ENCODE data around the gene YIF1A.
"Not testable (repeated sequence)": the region's sequence is repeated elsewhere in the genome, so short reads cannot be mapped to it uniquely, and the experiment has no call there.

Gene YIF1A

DNA sequence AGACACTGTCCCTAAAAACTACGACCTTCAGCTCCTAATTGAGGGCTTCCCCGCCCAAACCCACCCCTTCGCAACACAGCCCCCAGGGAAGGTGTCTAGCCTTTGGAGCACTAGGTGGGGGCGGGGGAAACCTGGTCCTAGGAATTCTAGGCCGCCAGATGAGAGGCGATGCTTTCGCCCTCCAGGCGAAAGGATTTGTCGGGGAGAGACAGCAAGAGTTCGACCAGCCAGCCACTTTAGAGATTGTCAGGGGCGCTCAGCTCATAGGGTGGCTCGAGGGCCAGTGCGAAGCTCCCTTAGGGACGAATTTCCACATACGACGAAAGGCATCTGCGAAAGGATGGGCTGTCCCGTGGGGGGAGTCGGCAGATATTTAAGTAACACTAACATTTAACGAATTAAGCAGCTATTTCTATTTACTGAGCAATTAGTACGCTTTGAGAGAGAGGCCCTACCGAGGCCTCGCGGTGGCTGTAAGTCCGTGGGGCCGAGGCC is 22.6 kb upstream of the YIF1A start:
- no peak for DNase-seq

DNA sequence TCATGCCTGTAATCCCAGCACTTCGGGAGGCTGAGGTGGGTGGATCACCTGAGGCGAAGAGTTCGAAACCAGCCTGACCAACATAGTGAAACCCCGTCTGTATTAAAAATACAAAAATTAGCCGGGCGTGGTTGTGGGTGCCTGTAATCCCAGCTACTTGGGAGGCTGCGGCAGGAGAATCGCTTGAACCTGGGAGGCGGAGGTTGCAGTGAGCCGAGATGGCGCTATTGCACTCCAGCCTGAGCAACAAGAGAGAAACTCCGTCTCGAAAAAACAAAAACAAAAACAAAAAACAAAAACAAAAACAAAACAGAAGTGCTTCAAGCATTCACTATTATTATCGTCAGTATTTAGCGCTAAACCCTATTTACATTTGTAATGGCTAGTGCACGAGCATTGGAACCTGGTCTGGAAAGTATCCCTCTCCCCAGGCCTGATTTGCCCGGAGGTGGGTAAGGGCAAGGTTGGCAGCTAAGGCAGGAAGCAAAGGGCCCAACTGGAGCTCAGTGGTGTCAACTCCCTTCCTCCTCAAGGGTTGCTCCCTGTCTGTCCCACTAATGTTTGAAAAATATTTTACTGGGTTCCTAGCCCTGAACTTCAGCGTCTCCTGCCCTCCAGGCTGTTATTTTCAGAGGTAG is 22.0 kb upstream of the YIF1A start:
- DNase-seq: not testable (repeated sequence)

DNA sequence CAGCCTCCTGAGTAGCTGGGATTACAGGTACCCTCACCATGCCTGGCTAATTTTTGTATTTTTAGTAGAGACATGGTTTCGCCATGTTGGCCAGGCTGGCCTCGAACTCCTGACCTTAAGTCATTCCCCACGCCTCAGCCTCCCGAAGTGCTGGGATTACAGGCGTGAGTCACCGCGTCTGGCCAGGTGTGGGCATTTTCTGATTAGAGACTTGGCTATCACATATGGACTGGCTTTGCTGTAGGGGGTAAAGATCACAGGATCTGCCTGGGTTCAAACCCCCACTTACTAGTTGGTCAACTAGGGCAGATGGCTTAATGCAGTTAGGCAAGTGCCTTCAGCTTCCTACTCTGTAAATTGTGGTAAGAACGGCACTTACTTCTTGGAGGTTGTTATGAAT is 21.4 kb upstream of the YIF1A start:
- no peak for DNase-seq

DNA sequence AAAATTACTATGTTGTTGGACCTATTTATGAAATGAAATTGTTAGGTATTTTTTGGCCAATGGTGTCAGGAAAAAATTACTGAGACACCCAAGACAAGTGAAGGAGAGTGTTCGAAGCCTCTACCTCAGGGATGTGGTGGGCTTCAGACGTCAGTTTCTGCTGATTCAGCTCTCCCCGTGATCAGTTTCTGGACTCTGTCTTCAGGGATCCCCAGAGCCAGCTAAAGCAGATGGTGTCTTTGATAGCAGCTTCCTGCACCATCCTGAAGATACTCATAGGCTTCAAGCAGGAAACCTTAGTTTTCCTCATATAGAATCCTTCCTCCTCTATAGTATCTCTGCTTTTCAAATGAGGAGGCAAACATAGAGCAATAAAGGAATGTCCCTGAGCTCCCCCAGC is 20.5 kb upstream of the YIF1A start:
- DNase-seq: no peak

DNA sequence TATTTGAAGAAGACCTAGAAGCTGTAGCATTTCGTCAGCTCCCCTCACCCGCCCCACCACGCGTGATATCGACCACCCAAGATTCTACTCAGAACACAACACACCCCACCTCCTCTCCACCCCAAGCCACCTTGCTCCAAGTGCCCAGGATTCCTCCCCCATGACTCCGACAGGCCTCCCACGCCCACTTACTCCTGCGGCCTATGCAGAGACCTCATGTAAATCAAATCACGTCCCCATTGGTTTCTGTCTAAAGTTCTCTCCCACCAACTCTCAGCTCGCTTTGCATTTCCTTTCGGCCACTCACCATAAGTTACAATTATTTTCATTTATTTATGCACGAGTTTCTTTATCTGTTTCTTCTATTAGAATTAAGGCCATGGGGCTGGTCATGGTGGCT is 13.7 kb upstream of the YIF1A start:
- no peak for DNase-seq

DNA sequence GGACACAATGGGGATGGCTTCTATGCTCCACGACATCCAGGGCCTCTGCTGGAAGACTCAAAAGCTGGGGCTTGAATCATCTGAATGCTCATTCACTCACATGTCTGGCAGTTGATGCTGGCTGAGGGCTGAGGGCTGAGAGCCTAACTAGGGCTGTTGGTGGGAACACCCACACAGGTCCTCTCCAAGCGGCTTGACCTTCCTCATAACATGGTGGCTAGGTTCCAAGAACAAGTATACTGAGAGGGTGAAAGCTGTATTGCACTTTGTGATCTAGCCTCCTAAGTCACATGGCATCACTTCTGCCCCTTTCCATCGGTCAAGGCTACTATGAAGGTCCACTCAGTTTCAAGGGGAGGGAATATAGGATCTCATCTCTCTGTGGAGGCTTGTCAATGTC is 10.2 kb upstream of the YIF1A start:
- peak; percentile 77 to 94 for DNase-seq

DNA sequence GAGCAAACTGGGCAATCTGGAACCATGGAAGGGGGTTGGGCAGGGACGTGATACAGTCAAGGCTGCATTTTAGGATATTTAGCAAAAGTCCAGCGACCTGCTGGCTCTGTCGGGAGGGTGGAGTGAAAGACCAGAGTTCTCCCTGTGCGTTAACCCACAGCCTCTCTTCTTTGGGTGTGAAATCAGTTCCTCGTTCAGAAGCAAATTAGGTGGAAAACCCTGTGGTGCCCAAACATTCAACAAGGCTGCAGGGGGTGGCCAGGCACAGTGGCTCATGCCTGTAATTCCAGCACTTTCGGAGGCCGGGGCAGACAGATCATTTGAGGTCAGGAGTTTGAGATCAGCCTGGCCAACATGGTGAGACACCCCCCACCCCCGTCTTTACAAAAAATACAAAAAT is 8.7 kb upstream of the YIF1A start:
- DNase-seq: no peak

DNA sequence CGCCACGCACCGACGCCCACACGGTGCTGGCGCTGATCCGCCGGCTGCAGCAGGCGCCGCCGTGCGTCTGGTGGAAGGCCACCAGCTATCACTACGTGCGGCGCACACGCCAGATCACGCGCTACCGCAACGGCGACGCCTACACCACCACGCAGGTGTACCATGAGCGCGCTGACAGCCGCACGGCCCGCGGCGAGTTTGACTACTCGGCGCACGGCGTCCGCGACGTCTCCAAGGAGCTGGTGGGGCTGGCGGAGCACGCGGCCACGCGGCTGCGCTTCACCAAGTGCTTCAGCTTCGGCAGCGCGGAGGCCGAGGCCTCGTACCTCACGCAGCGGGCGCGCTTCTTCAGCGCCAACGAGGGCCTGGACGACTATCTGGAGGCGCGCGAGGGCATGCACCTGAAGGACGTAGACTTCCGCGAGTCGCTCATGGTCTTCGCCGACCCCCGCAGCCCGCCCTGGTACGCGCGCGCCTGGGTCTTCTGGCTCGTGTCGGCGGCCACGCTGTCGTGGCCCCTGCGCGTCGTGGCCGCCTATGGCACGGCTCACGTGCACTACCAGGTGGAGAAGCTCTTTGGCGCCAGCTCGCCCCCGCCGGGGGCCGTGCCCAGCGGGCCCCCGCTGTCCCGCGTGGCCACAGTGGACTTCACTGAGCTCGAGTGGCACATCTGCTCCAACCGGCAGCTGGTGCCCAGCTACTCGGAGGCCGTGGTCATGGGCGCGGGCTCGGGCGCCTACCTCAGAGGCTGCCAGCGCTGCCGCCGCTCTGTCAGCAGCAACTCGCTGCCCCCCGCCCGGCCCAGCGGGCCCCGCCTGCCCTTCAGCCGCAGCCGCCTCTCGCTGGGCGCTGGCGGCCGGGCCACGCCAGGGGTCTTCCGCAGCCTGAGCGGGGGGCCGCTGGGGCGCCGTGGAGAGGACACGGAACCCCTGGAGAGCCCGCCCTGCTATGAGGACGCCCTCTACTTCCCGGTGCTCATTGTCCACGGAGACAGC is 6.0 kb upstream of the YIF1A start:
- no peak for DNase-seq

DNA sequence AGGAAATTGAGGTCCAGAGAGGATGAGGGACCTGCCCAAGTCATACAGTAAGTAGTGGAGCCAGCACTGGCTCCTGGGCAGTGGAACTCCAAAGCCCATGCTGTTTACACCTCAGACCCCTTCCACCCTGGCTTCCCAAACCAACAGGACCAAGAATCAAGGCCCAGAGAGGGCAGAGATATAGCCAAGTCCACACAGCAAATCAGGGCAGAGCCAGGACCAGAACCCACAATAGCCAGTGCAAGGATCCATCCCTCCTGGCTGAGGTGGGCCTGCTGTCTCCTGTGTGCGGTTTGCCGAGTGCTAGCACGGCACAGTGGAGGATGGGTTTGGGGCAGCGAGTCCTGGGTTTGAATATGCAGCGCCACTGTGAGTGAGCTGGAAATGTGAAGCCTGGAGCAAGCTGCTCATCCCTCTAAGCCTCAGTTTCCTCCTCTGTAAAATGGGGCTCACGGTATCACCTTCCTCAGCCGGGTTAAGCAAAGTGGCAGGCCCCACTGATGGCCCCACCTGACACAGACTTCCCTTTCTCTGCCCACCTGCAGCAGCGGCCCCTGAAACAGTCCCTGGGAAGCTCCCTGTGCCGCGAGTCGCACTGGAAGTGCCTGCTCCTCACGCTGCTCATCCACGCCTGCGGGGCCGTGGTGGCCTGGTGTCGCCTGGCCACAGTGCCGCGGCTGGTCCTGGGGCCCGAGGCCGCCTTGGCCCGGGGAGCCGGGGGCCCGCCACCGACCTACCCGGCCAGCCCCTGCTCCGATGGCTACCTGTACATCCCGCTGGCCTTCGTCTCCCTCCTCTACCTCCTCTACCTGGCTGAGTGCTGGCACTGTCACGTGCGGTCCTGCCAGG is 5.1 kb upstream of the YIF1A start:
- DNase-seq: no peak

DNA sequence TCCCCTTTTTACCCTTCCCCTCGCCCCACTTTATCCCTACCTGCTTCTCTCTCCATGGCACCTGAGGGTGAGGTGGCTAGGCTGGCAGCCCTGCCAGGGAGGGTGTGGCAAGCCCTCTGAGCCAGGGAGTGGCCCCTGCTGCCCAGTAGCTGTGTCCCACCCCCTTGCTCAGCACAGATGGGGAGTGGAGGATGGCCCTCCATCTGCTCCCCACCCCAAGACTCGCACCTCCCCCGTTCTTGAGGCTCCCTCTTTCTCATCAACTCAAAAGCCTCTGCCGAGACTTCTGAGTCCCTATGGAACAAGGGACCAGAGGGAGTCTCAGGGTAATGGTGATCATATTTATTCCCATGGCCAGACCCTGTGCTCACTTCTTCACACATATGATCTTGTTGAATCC is 4.4 kb upstream of the YIF1A start:
- no peak for DNase-seq

DNA sequence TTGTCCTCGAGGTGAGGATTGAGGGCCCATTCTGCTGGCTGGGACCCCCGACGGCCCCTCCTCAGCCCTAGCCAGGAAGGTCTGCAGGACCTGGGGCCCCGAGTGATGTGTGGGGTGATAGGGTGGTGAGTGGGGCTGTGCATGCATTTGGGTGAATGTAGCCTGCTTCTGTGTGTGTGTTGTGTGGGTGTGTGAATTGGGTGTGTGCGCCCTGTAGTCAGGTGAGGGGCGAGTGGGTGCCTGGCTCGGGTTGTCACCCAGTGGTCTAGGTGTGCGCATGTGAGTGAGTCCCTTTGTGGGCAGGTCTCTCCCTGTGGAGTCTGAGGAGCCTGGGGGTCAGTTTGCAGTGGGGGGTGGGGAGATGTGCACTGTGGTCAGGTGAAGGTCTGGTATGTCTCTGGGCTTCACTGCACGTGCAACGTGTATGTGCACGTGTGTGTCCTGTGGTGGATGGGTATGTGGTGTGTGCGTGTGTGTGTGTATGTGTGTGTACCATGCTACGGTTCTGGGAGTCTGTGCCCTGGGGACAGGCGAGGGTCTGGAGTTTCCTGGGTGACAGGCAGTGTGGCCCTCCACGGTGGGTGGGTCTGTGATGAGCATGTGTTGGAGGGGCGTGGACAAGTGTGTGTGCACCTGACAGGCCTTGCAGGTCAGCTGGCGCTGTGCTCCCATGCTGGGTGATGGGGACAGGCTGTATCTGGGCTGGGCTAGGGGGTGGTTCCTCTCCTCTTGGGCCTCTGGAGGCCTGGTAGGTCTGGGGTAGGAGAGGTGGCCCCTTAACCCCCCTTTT is 3.8 kb upstream of the YIF1A start:
- DNase-seq: no peak

DNA sequence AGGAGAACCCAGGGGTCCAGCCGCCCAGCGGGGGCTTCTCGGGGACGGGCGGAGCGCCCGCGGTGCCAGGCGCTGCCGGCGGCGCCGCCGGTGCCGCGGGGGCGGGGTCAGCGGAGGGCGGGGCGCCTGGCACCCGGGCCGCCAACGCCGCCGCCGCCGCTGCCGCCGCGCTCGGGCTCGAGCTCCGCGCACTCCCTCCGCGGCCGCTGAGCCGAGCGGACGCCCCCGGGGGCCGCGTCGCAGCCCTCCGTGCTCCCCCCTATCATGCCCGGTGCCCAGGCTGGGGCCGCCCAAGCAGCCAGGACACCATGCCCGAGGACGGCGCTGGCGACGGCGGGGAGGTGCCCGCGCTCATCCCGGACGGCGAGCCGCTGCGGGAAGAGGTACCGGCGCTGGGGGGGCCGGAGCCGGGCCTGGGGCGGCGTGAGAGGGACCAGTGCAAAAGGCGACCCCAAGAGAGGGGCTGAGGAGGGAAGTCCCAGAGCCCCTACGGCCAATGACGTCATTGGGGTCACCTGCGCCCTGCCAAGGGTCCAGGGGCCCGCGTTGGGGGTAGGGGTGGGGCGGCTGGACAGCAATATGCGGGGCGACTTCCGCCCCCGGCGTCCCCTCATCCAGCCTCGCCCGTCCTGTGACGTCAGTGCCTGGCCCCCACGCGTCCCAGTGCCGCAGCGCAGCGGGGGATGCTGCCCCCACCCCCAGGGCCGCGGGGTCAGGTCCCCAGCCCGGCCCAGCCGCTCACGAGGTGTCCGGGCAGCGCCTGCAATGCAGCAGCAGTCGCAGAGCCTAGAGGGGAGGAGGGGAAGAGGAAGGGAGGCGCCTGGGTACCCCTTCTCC is 3.0 kb upstream of the YIF1A start, which contains the start of gene TMEM151A:
TSS of gene TMEM151A (plus strand) at position 189 of the 837 bp plus-strand sequence. CDS start at position 309, 120 bp downstream.
- DNase-seq: peak in 1 of 2 donors; percentile 34

DNA sequence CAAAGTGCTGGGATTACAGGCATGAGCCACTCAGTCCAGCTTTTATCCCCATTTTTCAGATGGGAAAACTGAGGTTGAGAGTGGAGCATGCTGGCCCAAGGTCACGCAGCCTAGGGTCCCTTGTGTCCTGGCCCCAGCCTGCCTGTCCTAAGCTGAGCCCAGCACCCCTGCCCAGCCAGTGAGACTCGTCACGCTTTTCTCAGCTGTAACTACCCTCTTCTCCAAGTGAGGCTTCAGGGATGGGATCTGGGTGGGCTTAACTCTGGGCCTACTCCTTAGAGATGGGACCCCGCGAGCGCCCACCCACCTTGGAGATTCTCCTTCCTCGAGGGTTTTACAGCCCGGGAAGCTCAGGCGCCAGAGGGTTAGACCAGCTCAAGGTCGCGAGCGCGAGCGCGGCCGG is 2.4 kb upstream of the YIF1A start:
- no peak for DNase-seq

DNA sequence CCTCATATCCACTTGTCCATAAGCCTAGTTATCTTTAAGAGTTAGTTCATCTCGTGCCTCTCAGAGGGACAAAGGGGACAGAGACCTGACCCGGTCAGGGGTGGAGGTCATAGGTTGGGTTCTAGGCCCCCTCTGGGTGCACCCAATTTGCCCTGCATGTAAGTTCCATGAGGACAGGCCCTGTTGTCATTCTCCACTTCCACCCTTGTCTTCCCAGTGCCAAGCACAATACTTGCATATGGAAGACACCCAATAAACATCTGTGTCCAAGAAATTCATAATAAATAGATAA is 1.3 kb upstream of the YIF1A start:
- no peak for DNase-seq

DNA sequence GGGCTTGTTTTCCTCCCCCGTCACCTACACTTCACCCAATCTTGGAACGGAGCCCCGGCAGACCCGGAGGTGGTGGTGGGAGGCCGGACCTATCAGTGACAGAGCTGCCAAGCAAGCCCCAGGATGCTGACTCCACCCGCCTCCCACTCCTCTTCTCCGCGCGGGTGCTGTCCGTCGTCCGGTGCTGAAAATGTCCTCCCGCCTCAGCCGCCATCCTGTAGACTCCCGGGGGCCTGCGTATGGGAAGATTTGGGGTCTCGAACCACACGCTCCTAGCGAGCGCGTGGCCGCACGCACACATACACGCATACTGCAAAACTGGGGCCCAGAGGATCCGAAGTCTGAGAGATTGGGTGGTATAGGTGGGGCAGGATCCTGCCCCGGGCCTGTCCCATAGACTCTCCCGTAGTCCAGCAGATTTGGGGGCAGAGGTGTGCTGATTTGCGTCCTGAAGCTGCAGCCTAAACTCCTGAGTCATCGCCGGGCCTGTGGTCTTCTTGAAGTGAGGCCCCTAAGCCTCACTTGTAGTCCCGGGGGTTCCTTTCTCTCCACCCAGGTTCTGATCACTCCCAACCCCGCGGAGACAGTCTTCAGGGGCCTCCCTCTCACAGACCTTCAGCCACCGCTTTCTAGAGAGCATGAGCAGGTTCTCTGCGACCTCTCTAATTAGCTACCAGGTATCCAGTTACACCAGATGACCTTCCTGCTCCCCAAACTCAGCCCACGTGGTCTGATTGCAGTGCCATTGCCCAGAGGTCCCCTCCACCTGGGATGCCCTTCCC is 796 bp upstream of the YIF1A start:
- DNase-seq: peak; percentile 65 to 87

DNA sequence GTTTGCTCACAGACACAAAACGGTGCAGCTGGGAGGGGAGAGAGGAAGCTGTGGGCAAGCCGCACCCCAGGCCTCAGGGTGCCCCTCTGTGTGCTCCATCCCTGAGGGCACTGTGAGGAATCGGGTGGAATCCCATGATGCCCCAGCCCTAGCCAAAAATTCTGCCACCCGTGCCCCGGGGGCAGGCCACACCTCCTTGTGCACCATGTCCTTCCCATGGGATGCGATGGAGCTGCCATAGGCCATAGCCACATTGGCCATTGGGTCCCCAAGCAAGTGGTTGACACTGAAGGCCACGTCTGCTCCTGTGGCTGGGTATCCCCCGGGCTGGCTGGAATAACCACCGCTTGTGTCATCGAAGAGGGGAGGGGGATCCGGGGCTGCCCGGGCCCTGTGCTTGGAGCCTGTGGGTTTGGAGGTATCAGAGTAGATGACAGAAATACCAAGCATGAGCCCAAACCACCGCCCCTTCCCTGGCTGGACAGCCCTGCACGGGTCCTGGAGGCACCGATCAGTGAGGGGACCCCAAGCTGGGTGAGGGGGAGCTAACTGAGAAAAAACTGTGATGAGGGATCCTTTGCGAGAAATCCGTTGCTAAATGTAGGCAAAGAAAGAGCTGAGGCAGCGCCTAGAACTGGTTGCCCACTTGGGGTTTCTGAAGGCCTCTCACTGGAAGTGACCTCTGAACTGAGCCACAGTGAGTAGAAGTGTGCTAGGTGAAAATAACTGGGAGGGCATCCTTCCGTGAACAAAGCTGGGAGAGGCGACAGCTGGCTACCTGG is 863 bp downstream of the YIF1A start:
- DNase-seq: no peak

DNA sequence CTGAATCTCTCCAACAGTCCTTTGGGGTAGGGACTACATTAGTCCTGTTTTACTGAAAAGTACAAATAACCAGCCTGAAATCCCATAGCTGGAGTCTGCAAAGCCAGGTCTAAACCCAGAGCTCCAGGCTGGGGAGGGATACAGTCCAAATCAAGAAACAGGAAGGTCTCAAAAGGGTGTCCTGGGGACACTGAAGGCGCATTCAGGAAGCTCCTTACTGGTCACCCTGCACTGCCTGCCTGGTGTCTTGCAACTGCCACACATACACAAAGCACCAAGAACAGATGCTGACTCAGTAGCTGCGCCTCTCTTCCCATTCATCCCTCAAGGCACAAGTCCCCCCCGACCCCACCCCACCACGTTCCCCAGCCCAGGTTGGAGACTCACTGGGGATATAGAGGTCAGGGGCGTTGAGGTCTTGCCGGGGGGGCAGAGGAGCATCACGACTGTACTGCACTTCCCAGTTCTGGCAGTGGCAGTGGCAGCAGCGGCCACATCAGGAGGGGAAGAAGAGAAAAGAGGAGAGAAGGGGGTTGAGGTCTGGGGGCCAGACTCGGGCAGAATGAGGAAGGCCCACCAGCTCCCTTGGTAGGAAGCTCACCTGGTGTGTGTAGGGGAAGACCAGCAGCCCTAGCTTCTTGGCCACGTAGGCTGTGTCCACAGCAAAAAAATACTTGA is 1.6 kb downstream of the YIF1A start:
- peak; percentile 47 to 65 for DNase-seq

DNA sequence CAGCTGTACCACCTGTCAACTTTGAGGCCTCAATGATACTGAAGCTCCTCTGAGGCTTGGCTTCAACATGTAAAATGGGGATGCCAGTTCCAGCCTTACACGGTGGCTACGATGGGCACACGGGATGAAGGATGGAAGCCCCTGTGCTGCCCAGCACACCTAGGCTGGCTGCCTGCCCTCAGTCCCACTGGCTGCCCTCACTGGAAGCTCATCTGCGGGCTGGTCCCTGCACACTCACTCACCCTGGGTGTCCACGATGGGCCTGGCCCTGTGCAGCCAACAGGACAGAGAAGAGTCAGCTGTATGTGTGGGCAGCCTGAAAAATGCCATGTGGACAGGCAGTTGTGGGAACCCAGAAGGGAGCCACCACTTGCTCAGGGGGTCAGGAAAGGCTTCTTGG is 2.2 kb downstream of the YIF1A start:
- DNase-seq: no peak
